BLaER1 (cell line): ENCODE results near the gene ATP8A2.
"Not testable (repeated sequence)": the region's sequence is repeated elsewhere in the genome, so short reads cannot be mapped to it uniquely, and the experiment has no call there.

Experiments used
- H3K27ac ChIP-seq: shearing (Covaris generic); formaldehyde crosslinking; 2 replicates; pipeline ENCODE4 v1.8.1; 2022
- H3K27me3 ChIP-seq: shearing (Covaris generic); formaldehyde crosslinking; 2 replicates; pipeline ENCODE4 v1.8.1; 2022
- H3K36me3 ChIP-seq: shearing (Covaris generic); formaldehyde crosslinking; 2 replicates; pipeline ENCODE4 v1.8.1; 2022
- H3K4me1 ChIP-seq: shearing (Covaris generic); formaldehyde crosslinking; 2 replicates; pipeline ENCODE4 v1.8.1; 2022
- H3K4me2 ChIP-seq: shearing (Covaris generic); formaldehyde crosslinking; 2 replicates; pipeline ENCODE4 v1.8.1; 2022
- H3K4me3 ChIP-seq: shearing (Covaris generic); formaldehyde crosslinking; 2 replicates; pipeline ENCODE4 v1.8.1; 2022
- H3K9ac ChIP-seq: shearing (Covaris generic); formaldehyde crosslinking; 2 replicates; pipeline ENCODE4 v1.8.1; 2022
- H3K9me3 ChIP-seq: shearing (Covaris generic); formaldehyde crosslinking; 2 replicates; pipeline ENCODE4 v1.8.1; 2022
- H4K20me1 ChIP-seq: shearing (Covaris generic); formaldehyde crosslinking; 2 replicates; pipeline ENCODE4 v1.8.1; 2022
- Cebpa-rat ChIP-seq: shearing (Covaris generic); IDR thresholded peaks from 2 replicates; pipeline ENCODE4 v1.8.1; 2022

Gene ATP8A2

DNA sequence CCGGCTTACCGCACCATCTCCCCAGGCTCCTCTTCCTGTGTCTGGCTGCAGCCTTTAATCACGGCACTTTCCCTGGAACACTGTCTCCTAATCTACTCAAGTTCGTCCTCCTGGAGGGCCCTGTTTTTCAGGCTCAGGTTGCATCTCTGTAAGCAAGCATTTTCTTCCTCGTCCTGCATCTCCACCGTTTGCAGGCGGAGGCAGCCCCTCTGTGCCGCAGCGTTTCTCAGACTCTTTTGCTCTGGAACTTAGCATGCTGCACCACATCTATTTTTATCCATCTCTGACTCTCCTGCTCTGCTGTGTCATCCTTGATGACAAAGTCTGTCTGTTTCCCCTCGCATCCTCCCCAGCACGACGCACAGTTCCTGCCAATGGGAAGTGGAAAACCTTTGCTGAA is 117.5 kb downstream of the ATP8A2 start:
- no peak for TF ChIP-seq Cebpa-rat

DNA sequence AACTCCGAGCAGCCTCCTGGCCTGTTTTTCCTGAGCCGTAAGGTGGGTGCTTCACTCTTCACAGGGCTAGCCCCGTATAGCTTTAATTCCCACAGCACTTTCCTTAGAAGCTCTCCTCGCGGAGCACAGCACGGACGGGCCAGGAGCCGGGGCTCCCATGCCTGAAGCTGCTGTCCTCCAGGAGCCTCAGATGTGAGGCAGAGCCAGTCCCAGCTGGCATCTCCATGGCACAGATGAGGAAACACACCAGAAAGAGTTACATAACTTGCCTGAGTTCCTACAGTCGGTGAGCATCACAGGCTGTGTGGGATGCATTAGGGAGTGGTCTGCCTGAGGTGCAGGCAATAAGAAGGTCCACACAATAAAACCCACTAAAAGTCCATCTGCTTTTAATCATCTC is 118.5 kb downstream of the ATP8A2 start:
- Histone ChIP-seq H3K27me3 (no peaks in the 10 kb centered on the region), H3K9ac (no peak overlapping the region), H3K4me2 (no peak overlapping the region), H3K9me3 (no peaks in the 10 kb centered on the region), H3K4me1 (no peaks in the 10 kb centered on the region), H3K36me3 (no peaks in the 10 kb centered on the region), H4K20me1 (no peaks in the 10 kb centered on the region), H3K27ac (no peak overlapping the region), H3K4me3 (no peak overlapping the region)
- TF ChIP-seq Cebpa-rat: no peak

More for the DNA sequence above, 117.5 kb downstream of the ATP8A2 start:
- Histone ChIP-seq H3K27me3 (no peaks in the 10 kb centered on the region), H4K20me1 (no peaks in the 10 kb centered on the region), H3K27ac (no peak overlapping the region), H3K4me2 (no peak overlapping the region), H3K4me3 (no peak overlapping the region), H3K9me3 (no peaks in the 10 kb centered on the region), H3K4me1 (no peaks in the 10 kb centered on the region), H3K36me3 (no peaks in the 10 kb centered on the region), H3K9ac (no peak overlapping the region)

DNA sequence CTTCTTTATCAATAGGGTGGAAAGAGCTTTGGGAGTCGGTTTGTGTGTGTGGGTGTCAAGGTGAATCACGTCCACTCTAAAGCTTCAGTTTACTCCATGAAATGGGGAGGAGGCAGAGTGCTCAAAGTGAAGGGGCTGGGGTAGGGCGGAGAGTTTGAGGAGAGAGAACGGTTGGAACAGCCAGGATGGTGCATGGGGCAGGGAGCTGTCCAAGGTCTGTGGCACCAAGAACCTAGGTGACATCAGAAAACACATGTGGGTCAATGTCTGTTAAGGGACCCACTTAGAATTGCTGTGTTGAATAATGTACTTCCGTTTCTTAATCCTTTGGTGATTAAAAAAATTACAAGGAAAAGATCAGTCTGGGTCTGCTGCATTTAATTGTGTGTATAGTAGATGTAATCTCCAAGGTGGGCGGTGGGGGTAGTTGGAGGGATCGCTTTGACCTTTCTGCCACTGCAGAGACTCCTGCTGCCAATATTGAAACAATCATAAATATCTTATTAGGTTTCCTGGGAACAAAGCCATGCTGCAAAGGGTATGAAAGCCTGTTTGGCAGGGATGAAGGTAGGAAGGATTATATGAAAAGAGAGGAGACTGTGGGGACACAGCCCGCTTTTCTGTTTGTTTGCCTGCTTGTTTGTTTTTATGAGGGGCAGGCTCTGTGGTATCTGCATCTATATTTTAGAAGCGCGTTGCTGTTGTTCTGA is 122.3 kb downstream of the ATP8A2 start:
- H4K20me1 ChIP-seq: no peaks in the 10 kb centered on the region
- no peaks in the 10 kb centered on the region for H3K27me3 ChIP-seq
- no peak for TF ChIP-seq Cebpa-rat
- H3K4me1 ChIP-seq: no peaks in the 10 kb centered on the region
- H3K9me3 ChIP-seq: no peaks in the 10 kb centered on the region
- H3K9ac ChIP-seq: no peak overlapping the region
- H3K36me3 ChIP-seq: no peaks in the 10 kb centered on the region
- no peak overlapping the region for H3K27ac ChIP-seq
- H3K4me3 ChIP-seq: no peak overlapping the region
- no peak overlapping the region for H3K4me2 ChIP-seq

DNA sequence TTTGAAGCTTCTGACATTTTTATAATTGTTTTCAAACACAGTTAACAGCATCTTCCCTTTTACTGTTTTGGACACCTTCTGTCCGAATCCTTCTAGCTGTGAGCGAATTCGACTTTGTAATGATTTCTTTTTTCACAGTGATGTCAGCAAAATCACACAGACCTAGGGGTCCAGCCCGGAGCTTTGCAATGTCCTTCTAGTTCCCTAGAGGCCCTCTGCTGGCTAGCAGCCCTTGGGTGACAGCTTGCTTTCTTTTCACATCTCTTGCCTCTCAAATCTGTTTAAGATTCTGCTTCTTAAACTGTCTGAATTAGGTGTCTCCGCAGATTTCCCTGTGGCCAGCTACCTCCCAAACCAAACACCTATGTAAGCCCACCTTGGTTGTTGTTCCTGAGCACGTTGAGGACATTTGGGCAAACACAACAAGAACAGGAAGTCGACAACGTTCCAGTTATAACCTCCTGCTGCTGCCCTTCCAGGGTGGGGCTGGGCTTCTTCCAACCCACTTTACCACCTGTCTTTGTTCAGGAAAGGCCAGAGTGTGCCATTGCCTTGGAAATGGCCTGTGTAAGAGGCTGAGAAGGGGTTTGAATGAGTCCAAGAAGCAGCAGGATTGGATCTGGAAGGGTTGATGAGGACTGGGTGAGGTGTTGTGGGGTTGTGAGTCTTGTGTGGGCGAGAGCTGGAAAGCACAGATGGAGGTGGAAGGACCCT is 123.1 kb downstream of the ATP8A2 start:
- Histone ChIP-seq H3K27me3 (no peaks in the 10 kb centered on the region), H3K27ac (no peak overlapping the region), H3K4me3 (no peak overlapping the region), H3K9me3 (no peaks in the 10 kb centered on the region), H3K36me3 (no peaks in the 10 kb centered on the region), H3K4me2 (no peak overlapping the region), H4K20me1 (no peaks in the 10 kb centered on the region), H3K9ac (no peak overlapping the region), H3K4me1 (no peaks in the 10 kb centered on the region)
- TF ChIP-seq Cebpa-rat: no peak

DNA sequence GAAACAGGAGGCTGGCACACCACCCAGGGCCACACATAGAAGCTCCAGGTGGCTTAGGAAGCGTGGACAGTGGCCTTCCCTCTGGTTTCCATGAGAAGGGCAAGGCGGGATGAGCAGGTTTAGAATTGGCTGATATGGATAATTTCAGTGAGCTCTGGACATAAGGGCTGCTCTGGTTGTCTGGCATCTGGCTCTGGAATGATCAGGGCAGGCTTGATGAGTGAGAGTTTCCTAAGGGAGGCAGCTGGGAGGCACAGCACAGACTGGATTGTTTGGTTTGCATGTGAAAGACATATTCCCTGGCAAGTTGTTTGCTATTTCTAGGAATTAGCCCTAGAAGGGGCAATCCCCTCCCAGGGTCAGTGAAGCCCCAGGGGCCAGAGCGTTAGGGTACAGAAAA is 129.5 kb downstream of the ATP8A2 start:
- no peak for TF ChIP-seq Cebpa-rat
- Histone ChIP-seq H3K4me2 (no peak overlapping the region), H3K36me3 (no peaks in the 10 kb centered on the region), H3K4me1 (no peaks in the 10 kb centered on the region), H3K9ac (no peak overlapping the region), H3K4me3 (no peak overlapping the region), H3K27me3 (no peaks in the 10 kb centered on the region), H3K9me3 (no peaks in the 10 kb centered on the region), H4K20me1 (no peaks in the 10 kb centered on the region), H3K27ac (no peak overlapping the region)

DNA sequence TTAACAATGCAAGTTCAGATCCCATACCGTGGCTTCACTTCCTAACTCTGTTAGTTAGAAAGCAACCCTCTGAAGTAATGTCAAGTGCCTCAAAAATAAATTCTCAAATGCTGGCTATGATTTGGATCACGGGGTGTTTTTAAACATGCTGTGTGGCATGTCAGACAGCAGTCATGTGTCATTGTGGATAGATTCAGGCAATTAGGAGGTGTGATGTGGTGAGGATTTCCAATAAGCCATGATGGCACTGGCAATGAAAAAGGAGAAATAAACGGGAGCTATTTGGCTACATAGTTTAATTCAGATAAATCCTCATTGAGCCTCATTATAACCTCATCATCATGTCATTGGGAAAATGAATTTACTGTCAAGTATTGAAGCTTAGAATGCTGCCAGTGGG is 130.3 kb downstream of the ATP8A2 start:
- no peak overlapping the region for H3K9ac ChIP-seq
- no peak overlapping the region for H3K4me2 ChIP-seq
- H3K27me3 ChIP-seq: no peaks in the 10 kb centered on the region
- H3K4me1 ChIP-seq: no peaks in the 10 kb centered on the region
- no peaks in the 10 kb centered on the region for H4K20me1 ChIP-seq
- H3K9me3 ChIP-seq: no peaks in the 10 kb centered on the region
- no peak for TF ChIP-seq Cebpa-rat
- H3K36me3 ChIP-seq: no peaks in the 10 kb centered on the region
- no peak overlapping the region for H3K27ac ChIP-seq
- H3K4me3 ChIP-seq: no peak overlapping the region

DNA sequence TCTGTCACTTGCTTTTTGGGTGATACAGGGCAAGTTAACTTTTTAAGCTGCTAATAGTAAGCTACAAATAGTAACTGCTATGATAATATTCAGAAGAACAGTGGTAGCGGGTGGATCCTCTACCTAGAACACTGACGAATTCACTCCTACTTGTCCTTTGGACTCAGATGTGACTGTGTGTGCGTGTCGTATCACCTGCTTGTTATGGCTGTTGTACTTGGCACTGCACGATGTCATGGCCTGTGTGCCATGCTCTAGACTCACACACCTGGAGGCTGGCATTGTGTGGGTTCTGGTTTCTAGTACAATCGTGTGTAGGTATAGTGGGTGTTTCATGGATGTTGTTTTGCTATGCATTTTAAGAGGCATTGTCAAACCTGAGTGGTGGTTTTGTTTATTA is 130.8 kb downstream of the ATP8A2 start:
- Histone ChIP-seq H4K20me1 (no peaks in the 10 kb centered on the region), H3K4me1 (no peaks in the 10 kb centered on the region), H3K4me2 (no peak overlapping the region), H3K27ac (no peak overlapping the region), H3K9me3 (no peaks in the 10 kb centered on the region), H3K36me3 (no peaks in the 10 kb centered on the region), H3K4me3 (no peak overlapping the region), H3K9ac (no peak overlapping the region), H3K27me3 (no peaks in the 10 kb centered on the region)
- TF ChIP-seq Cebpa-rat: no peak

DNA sequence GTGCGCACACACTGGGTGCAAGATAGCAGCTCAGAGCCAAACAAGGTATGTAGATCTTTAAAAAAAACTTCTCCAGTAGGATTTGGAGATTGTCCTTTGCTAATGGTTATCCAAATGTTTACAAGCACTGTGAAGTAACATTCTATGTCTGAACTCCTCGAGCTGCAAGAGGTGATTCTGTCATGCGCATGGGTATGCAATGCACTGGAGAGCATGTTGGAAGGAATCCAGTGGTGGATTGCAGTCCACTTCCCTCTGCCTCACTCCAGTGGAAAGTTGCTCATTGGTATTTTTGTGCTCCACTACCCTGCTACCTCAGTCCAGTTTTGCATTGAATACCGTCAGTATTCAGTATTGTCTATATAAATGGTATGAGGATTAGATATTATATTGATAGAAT is 132.1 kb downstream of the ATP8A2 start:
- TF ChIP-seq Cebpa-rat: no peak
- Histone ChIP-seq H3K9ac (no peak overlapping the region), H3K36me3 (no peaks in the 10 kb centered on the region), H3K27ac (no peak overlapping the region), H4K20me1 (no peaks in the 10 kb centered on the region), H3K4me3 (no peak overlapping the region), H3K4me2 (no peak overlapping the region), H3K9me3 (no peaks in the 10 kb centered on the region), H3K27me3 (no peaks in the 10 kb centered on the region), H3K4me1 (no peaks in the 10 kb centered on the region)

DNA sequence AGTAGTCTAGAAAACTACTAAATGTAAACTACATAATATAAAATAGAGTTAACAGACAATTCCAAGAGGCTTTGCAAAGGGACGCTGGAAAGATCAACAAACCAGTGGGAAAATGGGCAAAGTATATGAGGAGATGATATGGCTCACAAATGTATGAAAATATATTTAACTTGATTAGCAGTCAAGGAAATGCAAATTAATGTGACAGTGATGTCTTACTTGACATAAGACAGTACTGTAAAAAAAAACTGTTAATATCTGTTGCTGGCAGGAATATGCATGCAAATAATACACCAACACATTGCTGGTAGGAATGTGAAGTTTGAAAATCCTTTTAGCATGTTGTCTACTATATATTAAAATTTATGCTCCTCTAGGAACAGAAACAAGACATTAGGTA is 136.1 kb downstream of the ATP8A2 start:
- Histone ChIP-seq H3K27ac (no peak overlapping the region), H3K4me3 (no peak overlapping the region), H3K27me3 (no peaks in the 10 kb centered on the region), H3K36me3 (no peaks in the 10 kb centered on the region), H3K4me2 (no peak overlapping the region), H3K9ac (no peak overlapping the region), H3K4me1 (no peaks in the 10 kb centered on the region), H4K20me1 (no peaks in the 10 kb centered on the region), H3K9me3 (peaks cover 25% of the 10 kb centered on the region)
- TF ChIP-seq Cebpa-rat: no peak

DNA sequence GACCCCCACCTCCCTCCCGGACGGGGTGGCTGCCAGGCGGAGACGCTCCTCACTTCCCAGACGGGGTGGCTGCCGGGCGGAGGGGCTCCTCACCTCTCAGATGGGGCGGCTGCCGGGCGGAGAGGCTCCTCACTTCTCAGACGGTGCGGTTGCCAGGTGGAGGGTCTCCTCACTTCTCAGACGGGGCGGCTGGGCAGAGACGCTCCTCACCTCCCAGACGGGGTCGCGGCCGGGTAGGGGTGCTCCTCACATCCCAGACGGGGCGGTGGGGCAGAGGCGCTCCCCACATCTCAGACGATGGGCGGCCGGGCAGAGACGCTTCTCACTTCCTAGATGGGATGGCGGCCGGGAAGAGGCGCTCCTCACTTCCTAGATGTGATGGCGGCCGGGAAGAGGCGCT is 141.3 kb downstream of the ATP8A2 start:
- H3K27me3 ChIP-seq, H3K9ac ChIP-seq, H3K4me1 ChIP-seq, H3K27ac ChIP-seq, H4K20me1 ChIP-seq, H3K4me2 ChIP-seq, H3K4me3 ChIP-seq, H3K36me3 ChIP-seq: not testable (repeated sequence)
- peaks cover 40% of the 10 kb centered on the region for H3K9me3 ChIP-seq
